ENCODE data around the gene CSRNP2.

- TF ChIP-seq, protein P1, sequence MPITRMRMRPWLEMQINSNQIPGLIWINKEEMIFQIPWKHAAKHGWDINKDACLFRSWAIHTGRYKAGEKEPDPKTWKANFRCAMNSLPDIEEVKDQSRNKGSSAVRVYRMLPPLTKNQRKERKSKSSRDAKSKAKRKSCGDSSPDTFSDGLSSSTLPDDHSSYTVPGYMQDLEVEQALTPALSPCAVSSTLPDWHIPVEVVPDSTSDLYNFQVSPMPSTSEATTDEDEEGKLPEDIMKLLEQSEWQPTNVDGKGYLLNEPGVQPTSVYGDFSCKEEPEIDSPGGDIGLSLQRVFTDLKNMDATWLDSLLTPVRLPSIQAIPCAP (CRISPR knock-in tag; IDR thresholded peaks at IDR 0.05), result no peak
- TF ChIP-seq CTCF (IDR thresholded peaks at IDR 0.05) (no peak), NFATC4 (CRISPR knock-in tag; IDR thresholded peaks at IDR 0.05) (no peak), CREM (CRISPR knock-in tag; IDR thresholded peaks at IDR 0.05) (no peak), USF1 (CRISPR knock-in tag; IDR thresholded peaks at IDR 0.05) (no peak), RELA (CRISPR knock-in tag; IDR thresholded peaks at IDR 0.05; ENCODE audit: borderline replicate concordance) (no peak), GABPB1 (CRISPR knock-in tag; IDR thresholded peaks at IDR 0.05) (no peak)
Measured at GRCh38 chr12:51118706-51119105, 35.3 kb upstream of the CSRNP2 start.
